Ascending aorta (tissue), 2 donors: ENCODE measurements around the gene BAG5. TPM values are rescaled to one million over a fixed set of nuclear protein-coding genes. Genes with fewer than 3 reads are reported as not detected.

Source experiments
- DNase-seq, 2 donors: peaks; one replicate each; pipeline ENCODE4 v3.0.0-alpha.2; 2019; ENCODE audit warnings: low spot score in 2 of 2
- H3K27ac ChIP-seq, 2 donors: fragments of 200-600 bp; sonication (generic); one replicate each; pipeline ENCODE4 v1.5.1; 2016 to 2017; ENCODE audit warnings: mild to moderate bottlenecking in 1 of 2
- H3K27me3 ChIP-seq: fragments of 200-600 bp; sonication (generic); one replicate; pipeline ENCODE4 v1.5.1; 2017
- H3K36me3 ChIP-seq, 2 donors: fragments of 200-600 bp; sonication (generic); one replicate each; pipeline ENCODE4 v1.5.1; 2016
- H3K4me1 ChIP-seq, 2 donors: fragments of 200-600 bp; sonication (generic); one replicate each; pipeline ENCODE4 v1.5.1; 2016 to 2017; ENCODE audit warnings: mild to moderate bottlenecking in 1 of 2
- H3K4me3 ChIP-seq, 2 donors: fragments of 200-600 bp; sonication (generic); one replicate each; pipeline ENCODE4 v1.5.1; 2016 to 2017; ENCODE audit warnings: mild to moderate bottlenecking in 1 of 2
- H3K9me3 ChIP-seq, 2 donors: fragments of 200-600 bp; sonication (generic); one replicate each; pipeline ENCODE4 v1.5.1; 2016
- CTCF ChIP-seq, 3 experiments: fragments of 200-600 bp in 2 of 3; fragments of 450-650 bp in 1 of 3; sonication (generic) in 2 of 3; IDR thresholded peaks; one replicate each; pipeline ENCODE4 v1.5.1; 2016 to 2019; ENCODE audit warnings: antibody characterized with exemption in 3 of 3, mild to moderate bottlenecking in 1 of 3, moderate library complexity in 1 of 3
- intact Hi-C: fragments of 100-400 bp; cut with DNase I; formaldehyde crosslinking; loops from one replicate; pipeline ENCODE4 v1.15.1; 2023
- total RNA-seq: library from RNA; depleted of rRNA; stranded (reverse); fragments of >200 nt; gene quantifications from one replicate; pipeline ENCODE4 v1.1.0, GENCODE V29; 2016

The BAG5 gene
- total RNA-seq, 1 donor from 2014 or later: 7.1 TPM

- TF ChIP-seq CTCF (IDR thresholded peaks at IDR 0.05): no peak
- peak in 1 of 2 donors; percentile 82 for DNase-seq
- H3K9me3 ChIP-seq: no peaks in the 10 kb centered on the region
- peak within 1 kb of the TSS; percentile 79 to 82 for H3K27ac ChIP-seq
- peak within 1 kb of the TSS; percentile 73 to 75 for H3K4me3 ChIP-seq
- H3K36me3 ChIP-seq: no peaks in the 10 kb centered on the region
- intact Hi-C loops: no loop called here
- H3K27me3 ChIP-seq: no peaks in the 10 kb centered on the region
- H3K4me1 ChIP-seq: peaks cover 24 to 30% of the 10 kb centered on the region in 2 donors
Observed at GRCh38 chr14:103522649-103523574, 39.5 kb downstream of the BAG5 start, which contains the start of gene CKB. CKB (minus strand) TSS chr14:103522830; CDS start chr14:103522493, 337 bp downstream.

GRCh38 chr14:103521951-103522563 lies 40.4 kb downstream of the BAG5 start:
- H3K9me3 ChIP-seq: no peaks in the 10 kb centered on the region
- TF ChIP-seq CTCF (IDR thresholded peaks at IDR 0.05): no peak
- peak overlapping the region; percentile 73 to 75 for H3K4me3 ChIP-seq
- peak overlapping the region; percentile 79 to 82 for H3K27ac ChIP-seq
- H3K36me3 ChIP-seq: no peaks in the 10 kb centered on the region
- H3K4me1 ChIP-seq: peaks cover 25 to 32% of the 10 kb centered on the region in 2 donors
- H3K27me3 ChIP-seq: no peaks in the 10 kb centered on the region
- intact Hi-C loops: loop anchor here (1.0 kb wide), 1 partner anchor 18 kb away; no protein-coding TSS in a partner anchor
- DNase-seq: peak in 1 of 2 donors; percentile 74

- Histone ChIP-seq H3K4me1 (peaks cover 25 to 32% of the 10 kb centered on the region in 2 donors), H3K4me3 (peak overlapping the region; percentile 73 to 75), H3K27ac (peak overlapping the region; percentile 79 to 82), H3K27me3 (no peaks in the 10 kb centered on the region), H3K9me3 (no peaks in the 10 kb centered on the region), H3K36me3 (no peaks in the 10 kb centered on the region)
- intact Hi-C loops: loop anchor here (1.0 kb wide), 1 partner anchor 19 kb away; no protein-coding TSS in a partner anchor
- no peak for TF ChIP-seq CTCF (IDR thresholded peaks at IDR 0.05)
- DNase-seq: peak in 1 of 2 donors; percentile 82
Observed at GRCh38 chr14:103521438-103521950, 41.0 kb downstream of the BAG5 start.

GRCh38 chr14:103520657-103521437 lies 41.6 kb downstream of the BAG5 start:
- peak overlapping the region; percentile 73 to 75 for H3K4me3 ChIP-seq
- H3K27ac ChIP-seq: peak overlapping the region; percentile 79 to 82
- peak in 1 of 2 donors; percentile 89 for DNase-seq
- peaks cover 25 to 32% of the 10 kb centered on the region in 2 donors for H3K4me1 ChIP-seq
- H3K9me3 ChIP-seq: no peaks in the 10 kb centered on the region
- H3K27me3 ChIP-seq: no peaks in the 10 kb centered on the region
- peak; percentile 51 to 70 (median 57) for TF ChIP-seq CTCF (IDR thresholded peaks at IDR 0.05)
- no peaks in the 10 kb centered on the region for H3K36me3 ChIP-seq
- intact Hi-C loops: loop anchor here (1.0 kb wide), 1 partner anchor 19 kb away; no protein-coding TSS in a partner anchor

GRCh38 chr14:103520269-103520656 lies 42.2 kb downstream of the BAG5 start:
- H3K36me3 ChIP-seq: no peaks in the 10 kb centered on the region
- intact Hi-C loops: no loop called here
- H3K4me1 ChIP-seq: peaks cover 25 to 32% of the 10 kb centered on the region in 2 donors
- H3K9me3 ChIP-seq: no peaks in the 10 kb centered on the region
- no peak for TF ChIP-seq CTCF (IDR thresholded peaks at IDR 0.05)
- no peak for DNase-seq
- H3K27me3 ChIP-seq: no peaks in the 10 kb centered on the region
- peak overlapping the region; percentile 73 to 75 for H3K4me3 ChIP-seq
- H3K27ac ChIP-seq: peak overlapping the region; percentile 79 to 82
